ENCODE data around the gene HRH1.

Gene HRH1

DNA sequence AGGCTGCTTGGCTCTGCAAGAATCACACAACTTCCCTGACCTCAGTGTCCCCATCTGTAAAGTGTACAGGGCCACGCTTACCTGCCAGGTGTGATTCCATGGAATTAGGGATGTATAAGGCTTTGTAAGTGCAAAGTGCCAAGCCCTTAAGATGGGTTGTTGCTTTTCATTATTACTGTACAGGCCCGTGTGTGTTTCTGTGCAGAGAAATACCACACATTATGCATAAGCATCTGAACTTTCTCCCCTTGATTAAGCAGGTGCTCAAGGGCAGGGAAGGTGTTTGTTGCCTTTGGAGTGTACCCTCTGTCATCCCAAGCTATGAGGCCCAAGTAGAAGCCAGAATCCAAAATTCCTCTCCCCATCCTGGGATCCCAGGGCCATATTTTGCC, 13.6 kb upstream of the HRH1 start:
- no peak for DNase-seq (ENCODE audit: low read depth)
- no peak overlapping the region for H3K4me3 ChIP-seq (ENCODE audit: control insufficient read depth, low read depth, low read length)
- no peak for TF ChIP-seq CTCF (IDR thresholded peaks at IDR 0.05; ENCODE audit: control insufficient read depth, insufficient read depth, low read depth, low read length, missing control alignments)

DNA sequence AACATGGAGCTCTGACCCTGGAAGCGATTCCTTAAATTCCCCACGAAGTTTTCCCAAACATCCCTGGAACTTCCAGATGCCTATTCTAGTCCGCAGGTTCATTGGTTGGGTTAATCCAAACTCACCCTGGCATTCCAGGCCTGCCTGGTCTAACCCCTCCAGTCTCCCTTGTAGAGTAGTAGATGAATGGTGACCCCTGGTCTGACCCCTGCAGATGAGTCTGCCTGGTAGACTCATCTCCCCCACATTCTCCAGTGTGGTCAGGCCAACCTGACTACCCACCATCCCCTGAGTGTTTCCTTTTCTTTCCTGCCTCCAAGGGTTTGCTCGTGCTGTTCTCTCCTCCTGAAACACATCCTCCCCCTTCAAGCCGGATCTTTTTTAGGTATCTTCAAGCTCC, 10.8 kb upstream of the HRH1 start:
- DNase-seq (ENCODE audit: low read depth), result no peak
- no peak for TF ChIP-seq CTCF (IDR thresholded peaks at IDR 0.05; ENCODE audit: control insufficient read depth, insufficient read depth, low read depth, low read length, missing control alignments)
- no peak overlapping the region for H3K4me3 ChIP-seq (ENCODE audit: control insufficient read depth, low read depth, low read length)

- no peak for TF ChIP-seq CTCF (IDR thresholded peaks at IDR 0.05; ENCODE audit: control insufficient read depth, insufficient read depth, low read depth, low read length, missing control alignments)
Measured at GRCh38 chr3:11144996-11145395, 9.3 kb upstream of the HRH1 start.

DNA sequence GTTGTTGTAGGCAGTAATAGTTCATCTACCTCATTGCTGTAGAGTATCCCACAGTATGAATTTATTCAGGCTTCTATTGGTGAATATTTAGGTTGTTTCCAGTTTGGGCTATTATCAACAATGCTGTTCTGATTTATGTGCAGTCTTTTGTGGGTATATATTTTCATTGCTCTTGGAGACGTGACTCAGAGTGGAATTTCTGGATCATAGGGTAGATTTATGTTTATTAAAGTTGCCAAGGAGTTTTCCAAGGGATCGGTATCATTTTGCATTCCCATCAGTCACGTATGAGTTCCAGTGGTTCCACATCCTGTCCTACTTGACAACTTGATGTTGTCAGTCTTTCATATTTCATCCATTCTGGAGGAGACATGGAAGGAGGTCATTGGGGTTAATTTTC, 8.4 kb upstream of the HRH1 start:
- TF ChIP-seq CTCF (IDR thresholded peaks at IDR 0.05; ENCODE audit: control insufficient read depth, insufficient read depth, low read depth, low read length, missing control alignments), result no peak
- H3K4me3 ChIP-seq (ENCODE audit: control insufficient read depth, low read depth, low read length), result no peak overlapping the region
- DNase-seq (ENCODE audit: low read depth), result peak; percentile 86

More at GRCh38 chr3:11144996-11145395, 9.3 kb upstream of the HRH1 start:
- no peak for DNase-seq (ENCODE audit: low read depth)
- no peak overlapping the region for H3K4me3 ChIP-seq (ENCODE audit: control insufficient read depth, low read depth, low read length)

GRCh38 chr3:11146773-11147660, 7.3 kb upstream of the HRH1 start:
- DNase-seq (ENCODE audit: low read depth), result no peak
- no peak overlapping the region for H3K4me3 ChIP-seq (ENCODE audit: control insufficient read depth, low read depth, low read length)
- TF ChIP-seq CTCF (IDR thresholded peaks at IDR 0.05; ENCODE audit: control insufficient read depth, insufficient read depth, low read depth, low read length, missing control alignments), result no peak

- DNase-seq (ENCODE audit: low read depth), result no peak
- no peak overlapping the region for H3K4me3 ChIP-seq (ENCODE audit: control insufficient read depth, low read depth, low read length)
- TF ChIP-seq CTCF (IDR thresholded peaks at IDR 0.05; ENCODE audit: control insufficient read depth, insufficient read depth, low read depth, low read length, missing control alignments), result no peak
Measured at GRCh38 chr3:11150256-11150655, 4.0 kb upstream of the HRH1 start.
